CD8-positive, alpha-beta memory T cell (primary cell): ENCODE results near the gene PRDM16. TPM values are rescaled to one million over a fixed set of nuclear protein-coding genes. Genes with fewer than 3 reads are reported as not detected.

ENCODE experiments used
- CTCF ChIA-PET: fragments of 350-600 bp; sonication (Branson Sonifier 250); formaldehyde crosslinking; loops from one replicate; lab custom pipeline; 2021; ENCODE audit warnings: antibody characterized with exemption; lab: Charles Lee
- POLR2A ChIA-PET: fragments of 350-600 bp; sonication (Branson Sonifier 250); formaldehyde crosslinking; loops from one replicate; lab custom pipeline; 2021; ENCODE audit warnings: antibody characterized with exemption; lab: Charles Lee
- DNase-seq, 5 donors: peaks; one replicate each; pipeline versions ENCODE4 v3.0.0 to v3.0.0-alpha.2; 2020 to 2022; ENCODE audit warnings: mixed read lengths in 1 of 5
- H3K27ac ChIP-seq: one replicate; pipeline ENCODE4 v1.7.0; 2013; ENCODE audit warnings: low read depth, mild to moderate bottlenecking, low read length, moderate library complexity
- H3K27me3 ChIP-seq: 2 replicates; pipeline ENCODE4 v1.7.0; 2013; ENCODE audit warnings: low read length, mild to moderate bottlenecking; ENCODE audit not compliant: insufficient read depth, poor library complexity, severe bottlenecking
- H3K36me3 ChIP-seq: 2 replicates; pipeline ENCODE4 v1.7.0; 2013; ENCODE audit warnings: mild to moderate bottlenecking, low read length, moderate library complexity; ENCODE audit not compliant: insufficient read depth
- H3K4me1 ChIP-seq: 2 replicates; pipeline ENCODE4 v1.7.0; 2013; ENCODE audit warnings: mild to moderate bottlenecking, low read length, moderate library complexity; ENCODE audit not compliant: insufficient read depth
- H3K4me3 ChIP-seq: 2 replicates; pipeline ENCODE4 v1.7.0; 2013; ENCODE audit warnings: mild to moderate bottlenecking, low read length
- H3K9me3 ChIP-seq: 2 replicates; pipeline ENCODE4 v1.7.0; 2013; ENCODE audit warnings: mild to moderate bottlenecking, low read length
- H3K27ac Mint-ChIP-seq, 8 donors: one replicate each; pipeline ENCODE4 v1.8.0; 2020 to 2021; ENCODE audit warnings: mixed read lengths in 8 of 8, mild to moderate bottlenecking in 6 of 8, inconsistent platforms in 3 of 8, moderate library complexity in 3 of 8
- H3K27me3 Mint-ChIP-seq, 2 donors: one replicate each; pipeline ENCODE4 v1.8.0; 2020 to 2021; ENCODE audit warnings: mixed read lengths in 2 of 2, mild to moderate bottlenecking in 1 of 2, moderate library complexity in 1 of 2
- H3K36me3 Mint-ChIP-seq, 3 donors: one replicate each; pipeline ENCODE4 v1.8.0; 2020 to 2021; ENCODE audit warnings: mixed read lengths in 3 of 3, inconsistent platforms in 1 of 3, mild to moderate bottlenecking in 1 of 3
- H3K4me1 Mint-ChIP-seq, 3 donors: one replicate each; pipeline ENCODE4 v1.8.0; 2020 to 2021; ENCODE audit warnings: mixed read lengths in 3 of 3, inconsistent platforms in 1 of 3, mild to moderate bottlenecking in 1 of 3
- H3K4me3 Mint-ChIP-seq, 7 donors: one replicate each; pipeline ENCODE4 v1.8.0; 2020 to 2021; ENCODE audit warnings: mixed read lengths in 7 of 7, mild to moderate bottlenecking in 6 of 7, moderate library complexity in 4 of 7, inconsistent platforms in 2 of 7
- H3K9me3 Mint-ChIP-seq, 5 donors: one replicate each; pipeline ENCODE4 v1.8.0; 2020 to 2022; ENCODE audit warnings: mixed read lengths in 5 of 5, mild to moderate bottlenecking in 3 of 5, moderate library complexity in 2 of 5, inconsistent platforms in 1 of 5
- polyA plus RNA-seq: library from polyadenylated mRNA; unstranded; fragments of 300-500 nt; fragmentation: Illumina TruSeq; gene quantifications from one replicate; pipeline ENCODE4 v1.2.3, GENCODE V29; 2021
- total RNA-seq, 2 experiments: library from RNA; stranded (reverse); gene quantifications; one replicate each; pipeline ENCODE4 v1.2.3, GENCODE V29; 2021

PRDM16 gene
- total and polyA plus RNA-seq, 3 experiments from 2014 or later = not detected

DNA sequence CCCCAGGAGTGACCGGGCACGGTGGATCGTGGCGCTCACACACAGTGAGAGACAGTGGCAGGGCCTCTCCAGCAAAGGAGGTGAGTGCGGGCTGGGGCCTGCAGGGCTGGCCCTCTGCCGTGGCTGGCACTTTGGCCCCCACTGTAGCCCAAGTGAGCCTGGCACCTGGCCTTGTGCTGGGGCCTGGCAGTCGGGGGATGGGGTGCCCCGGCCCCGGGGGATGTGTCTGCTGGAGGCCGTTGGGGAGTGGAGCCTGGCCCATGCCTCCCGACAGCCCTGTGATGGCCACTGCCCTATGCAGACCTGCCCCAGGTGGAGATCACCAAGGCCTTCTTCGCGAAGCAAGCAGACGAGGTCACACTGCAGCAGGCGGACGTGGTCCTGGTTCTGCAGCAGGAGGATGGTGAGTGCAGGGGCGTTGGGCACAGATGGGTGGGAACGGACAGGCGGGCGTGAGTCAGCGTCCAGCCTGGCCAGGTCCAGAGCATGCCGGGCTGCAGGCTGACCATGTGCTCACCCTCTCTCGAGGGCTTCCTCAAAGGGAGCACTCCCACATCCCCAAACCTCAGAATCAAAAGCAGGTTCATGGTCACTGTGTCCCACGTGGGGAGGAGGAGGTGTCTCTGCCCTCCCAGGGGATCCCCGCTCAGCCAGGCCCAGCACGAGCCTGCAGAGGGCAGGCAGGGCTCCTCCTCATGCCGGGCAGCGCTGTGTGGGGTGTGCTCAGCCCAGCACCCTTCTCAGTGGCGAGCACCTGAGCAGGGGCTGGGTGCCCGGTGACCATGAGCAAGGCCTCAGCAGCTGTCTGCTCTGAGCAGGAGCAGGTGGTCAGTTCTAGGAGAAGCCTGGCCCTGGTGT, 410.7 kb downstream of the PRDM16 start:
- Mint-ChIP-seq H3K27me3 (no peaks in the 10 kb centered on the region), H3K27ac (no peak overlapping the region), H3K9me3 (no peaks in the 10 kb centered on the region), H3K36me3 (no peaks in the 10 kb centered on the region), H3K4me1 (no peaks in the 10 kb centered on the region), H3K4me3 (no peak overlapping the region)
- POLR2A ChIA-PET = no interaction called here
- no peak overlapping the region for H3K4me3 ChIP-seq
- no peaks in the 10 kb centered on the region for H3K27me3 ChIP-seq
- H3K27ac ChIP-seq = no peak overlapping the region
- H3K4me1 ChIP-seq = no peaks in the 10 kb centered on the region
- H3K36me3 ChIP-seq = no peaks in the 10 kb centered on the region
- H3K9me3 ChIP-seq = no peaks in the 10 kb centered on the region
- CTCF ChIA-PET = interaction anchor here (1.5 kb wide), 1 partner anchor 11 kb away, joined by 3 read pairs; no protein-coding TSS in a partner anchor
- no peak for DNase-seq

DNA sequence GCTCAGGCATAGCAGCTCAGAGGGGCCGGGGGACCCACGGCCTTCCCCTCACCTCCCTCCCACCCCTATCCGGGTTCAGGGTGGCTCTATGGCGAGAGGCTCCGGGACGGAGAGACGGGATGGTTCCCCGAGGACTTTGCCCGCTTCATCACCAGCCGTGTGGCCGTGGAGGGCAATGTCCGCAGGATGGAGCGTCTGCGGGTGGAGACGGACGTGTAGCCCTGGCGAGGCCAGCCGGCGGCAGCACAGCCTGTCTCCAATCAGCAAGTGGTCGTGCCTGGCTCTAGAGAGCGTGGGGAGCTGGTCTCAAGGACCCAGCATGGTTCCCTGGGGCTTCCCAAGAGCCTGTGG, 411.3 kb downstream of the PRDM16 start:
- CTCF ChIA-PET = interaction anchor here (1.5 kb wide), 1 partner anchor 10 kb away, joined by 3 read pairs; no protein-coding TSS in a partner anchor
- Histone ChIP-seq H3K27ac (no peak overlapping the region), H3K4me1 (no peaks in the 10 kb centered on the region), H3K36me3 (no peaks in the 10 kb centered on the region), H3K4me3 (no peak overlapping the region), H3K27me3 (no peaks in the 10 kb centered on the region), H3K9me3 (no peaks in the 10 kb centered on the region)
- POLR2A ChIA-PET = no interaction called here
- H3K36me3 Mint-ChIP-seq = no peaks in the 10 kb centered on the region
- H3K27me3 Mint-ChIP-seq = no peaks in the 10 kb centered on the region
- DNase-seq = no peak
- no peak overlapping the region for H3K4me3 Mint-ChIP-seq
- no peak overlapping the region for H3K27ac Mint-ChIP-seq
- no peaks in the 10 kb centered on the region for H3K4me1 Mint-ChIP-seq
- H3K9me3 Mint-ChIP-seq = no peaks in the 10 kb centered on the region

DNA sequence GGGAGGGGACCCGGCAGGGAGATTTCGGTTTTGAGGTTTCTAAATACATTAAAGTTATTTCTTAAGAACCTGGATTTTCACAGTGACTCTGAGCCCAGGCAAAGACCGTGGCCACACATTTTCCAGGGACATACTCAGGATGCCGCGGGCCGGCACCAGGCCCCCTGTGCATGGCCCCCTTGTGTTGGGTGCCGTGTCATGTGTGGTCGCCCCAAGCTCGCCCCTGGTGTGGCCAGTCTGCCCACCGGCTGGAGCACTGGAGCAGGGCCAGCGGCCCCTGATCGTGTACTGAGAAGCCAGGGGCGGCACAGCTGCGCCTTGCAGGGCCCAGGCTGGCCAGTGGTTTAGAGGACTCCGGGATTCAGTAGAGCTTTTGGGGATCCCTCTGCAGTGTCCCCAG, 412.0 kb downstream of the PRDM16 start:
- no peaks in the 10 kb centered on the region for H3K36me3 ChIP-seq
- Mint-ChIP-seq H3K4me3 (no peak overlapping the region), H3K4me1 (no peaks in the 10 kb centered on the region), H3K27ac (no peak overlapping the region), H3K27me3 (no peaks in the 10 kb centered on the region), H3K36me3 (no peaks in the 10 kb centered on the region), H3K9me3 (no peaks in the 10 kb centered on the region)
- H3K4me3 ChIP-seq = no peak overlapping the region
- CTCF ChIA-PET = interaction anchor here (1.5 to 1.9 kb wide), 2 partner anchors 10 to 28 kb away, joined by 3 to 7 read pairs; no protein-coding TSS in a partner anchor
- H3K4me1 ChIP-seq = no peaks in the 10 kb centered on the region
- H3K27me3 ChIP-seq = no peaks in the 10 kb centered on the region
- no peak overlapping the region for H3K27ac ChIP-seq
- POLR2A ChIA-PET = no interaction called here
- no peak for DNase-seq
- no peaks in the 10 kb centered on the region for H3K9me3 ChIP-seq

DNA sequence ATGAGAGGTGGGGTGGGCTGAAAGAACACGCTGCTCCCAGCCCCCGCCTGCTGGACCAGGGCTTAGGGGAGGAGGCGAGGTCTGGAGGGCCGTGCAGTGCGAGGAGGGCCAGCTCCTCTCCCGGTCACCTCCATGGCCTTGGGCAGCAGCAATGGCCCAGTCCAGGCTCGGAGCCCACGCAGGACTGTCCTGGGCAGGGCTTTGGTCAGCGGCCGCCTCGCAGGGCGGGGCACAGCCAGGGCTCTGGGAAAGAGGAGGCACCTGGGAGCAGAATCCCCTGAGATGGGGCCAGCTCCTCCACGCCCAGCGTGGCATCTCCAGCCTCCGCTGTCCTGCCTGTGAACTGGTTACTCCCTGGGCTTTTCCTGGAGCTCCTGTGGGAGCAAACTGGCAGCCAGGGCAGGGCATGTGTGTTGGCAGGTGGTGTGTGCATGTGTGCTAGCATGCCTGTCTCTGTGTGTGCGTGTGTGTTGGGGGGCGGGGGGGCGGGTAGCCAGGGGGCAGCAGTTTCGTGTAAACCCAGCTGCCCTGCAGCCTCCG, 412.9 kb downstream of the PRDM16 start:
- DNase-seq = no peak
- Histone ChIP-seq H3K36me3 (no peaks in the 10 kb centered on the region), H3K4me3 (no peak overlapping the region), H3K27me3 (no peaks in the 10 kb centered on the region), H3K4me1 (no peaks in the 10 kb centered on the region), H3K27ac (no peak overlapping the region), H3K9me3 (no peaks in the 10 kb centered on the region)
- no peaks in the 10 kb centered on the region for H3K4me1 Mint-ChIP-seq
- H3K27ac Mint-ChIP-seq = no peak overlapping the region
- H3K27me3 Mint-ChIP-seq = no peaks in the 10 kb centered on the region
- ChIA-PET POLR2A (no interaction called here), CTCF (interaction anchor here (1.1 to 1.9 kb wide), 2 partner anchors 9 to 29 kb away, joined by 3 to 7 read pairs; no protein-coding TSS in a partner anchor)
- no peaks in the 10 kb centered on the region for H3K36me3 Mint-ChIP-seq
- no peaks in the 10 kb centered on the region for H3K9me3 Mint-ChIP-seq
- no peak overlapping the region for H3K4me3 Mint-ChIP-seq

DNA sequence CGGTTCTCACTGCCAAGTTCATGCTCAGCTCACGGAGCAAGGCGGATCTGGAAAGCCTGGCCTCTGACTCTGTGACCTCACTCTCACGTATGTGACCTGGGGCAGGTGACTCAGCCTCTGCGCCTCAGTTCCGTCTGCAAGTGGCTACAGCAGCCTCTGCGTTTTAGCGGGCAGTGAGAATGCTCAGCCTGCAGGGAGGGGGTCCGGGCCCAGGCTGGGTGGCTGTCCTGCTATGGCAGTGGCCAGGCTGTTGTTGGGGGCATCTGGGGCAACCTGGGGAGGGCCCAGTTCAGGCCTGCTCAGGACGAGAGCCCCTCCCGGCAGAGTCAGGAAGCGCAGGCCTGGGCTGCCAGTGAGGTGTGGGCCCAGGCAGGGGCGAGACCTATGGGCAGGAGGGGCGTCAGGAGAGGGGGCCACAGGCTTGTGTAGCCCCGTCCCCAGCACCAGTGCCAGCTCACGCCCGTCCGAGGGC, 413.4 kb downstream of the PRDM16 start:
- Mint-ChIP-seq H3K36me3 (no peaks in the 10 kb centered on the region), H3K27me3 (no peaks in the 10 kb centered on the region), H3K27ac (no peak overlapping the region), H3K4me3 (no peak overlapping the region), H3K4me1 (no peaks in the 10 kb centered on the region), H3K9me3 (no peaks in the 10 kb centered on the region)
- Histone ChIP-seq H3K36me3 (no peaks in the 10 kb centered on the region), H3K27ac (no peak overlapping the region), H3K4me1 (no peaks in the 10 kb centered on the region), H3K27me3 (no peaks in the 10 kb centered on the region), H3K4me3 (no peak overlapping the region), H3K9me3 (no peaks in the 10 kb centered on the region)
- DNase-seq = no peak
- POLR2A ChIA-PET = no interaction called here
- CTCF ChIA-PET = interaction anchor here (1.1 to 1.9 kb wide), 2 partner anchors 8 to 29 kb away, joined by 3 to 7 read pairs; no protein-coding TSS in a partner anchor

DNA sequence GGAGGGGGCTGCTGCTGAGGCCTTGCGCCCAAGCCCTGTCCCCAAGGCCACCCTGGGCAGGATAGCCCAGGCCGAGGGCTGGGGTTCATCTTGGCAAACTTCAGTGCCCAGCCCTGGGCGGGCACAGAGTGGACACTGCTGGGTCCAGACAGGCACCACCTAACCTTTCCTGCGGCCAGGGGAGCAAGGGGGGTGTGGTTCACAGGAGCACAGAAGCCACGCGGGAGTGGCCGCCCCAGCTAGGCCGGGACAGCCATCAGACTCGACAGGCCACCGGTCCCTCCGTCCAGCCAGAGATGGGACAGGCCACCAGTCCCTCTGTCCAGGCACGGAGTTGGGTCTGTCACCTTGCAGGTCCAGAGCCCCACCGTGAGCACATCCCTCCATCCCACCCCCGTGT, 414.4 kb downstream of the PRDM16 start:
- no peaks in the 10 kb centered on the region for H3K36me3 ChIP-seq
- no peaks in the 10 kb centered on the region for H3K27me3 Mint-ChIP-seq
- H3K27ac Mint-ChIP-seq = no peak overlapping the region
- H3K27ac ChIP-seq = no peak overlapping the region
- no peaks in the 10 kb centered on the region for H3K4me1 ChIP-seq
- no peak for DNase-seq
- CTCF ChIA-PET = interaction anchor here (3.5 kb wide), 1 partner anchor 30 kb away, joined by 13 read pairs; no protein-coding TSS in a partner anchor
- H3K4me3 Mint-ChIP-seq = no peak overlapping the region
- H3K36me3 Mint-ChIP-seq = no peaks in the 10 kb centered on the region
- no peaks in the 10 kb centered on the region for H3K4me1 Mint-ChIP-seq
- POLR2A ChIA-PET = no interaction called here
- H3K9me3 Mint-ChIP-seq = peaks cover 0 to 6% (median 5%) of the 10 kb centered on the region in 5 donors
- no peak overlapping the region for H3K4me3 ChIP-seq
- H3K27me3 ChIP-seq = no peaks in the 10 kb centered on the region
- no peaks in the 10 kb centered on the region for H3K9me3 ChIP-seq

DNA sequence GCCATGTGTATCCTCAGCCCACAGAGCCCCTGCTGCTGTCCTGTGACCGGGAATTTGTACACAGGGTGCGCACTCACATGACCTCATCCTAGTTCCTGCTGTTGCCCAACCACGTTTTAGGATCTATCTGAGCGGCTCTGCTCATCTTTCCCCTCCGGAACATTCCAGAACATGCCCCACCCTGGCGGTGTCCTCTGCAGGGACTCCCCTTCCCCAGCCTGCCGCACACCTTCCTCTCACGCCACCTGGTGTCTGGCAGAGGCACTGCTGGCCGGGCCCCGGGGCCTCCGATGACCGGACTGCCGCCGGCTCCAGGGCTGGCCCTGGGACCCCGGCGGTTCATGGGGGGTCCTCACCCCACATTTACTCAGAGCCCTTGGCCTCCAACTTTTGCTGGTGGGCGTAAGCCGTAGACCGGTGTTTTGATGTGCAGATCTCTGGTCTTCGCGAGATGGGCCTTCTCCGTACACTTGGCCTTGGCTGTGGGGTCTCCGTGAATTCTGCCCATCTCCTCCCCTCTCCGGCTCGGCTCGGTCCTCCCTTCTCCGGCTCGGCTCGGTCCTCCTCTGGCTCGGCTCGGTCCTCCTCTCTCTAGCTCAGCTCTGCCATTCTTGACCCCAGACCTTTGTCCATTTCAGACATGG, 414.9 kb downstream of the PRDM16 start:
- Mint-ChIP-seq H3K4me1 (no peaks in the 10 kb centered on the region), H3K27me3 (no peaks in the 10 kb centered on the region), H3K4me3 (no peak overlapping the region), H3K9me3 (peaks cover 2 to 9% (median 6%) of the 10 kb centered on the region in 5 donors), H3K27ac (peak overlapping the region in 1 of 8 donors; percentile 58), H3K36me3 (peaks cover 0 to 4% (median 0%) of the 10 kb centered on the region in 3 donors)
- H3K36me3 ChIP-seq = no peaks in the 10 kb centered on the region
- POLR2A ChIA-PET = no interaction called here
- no peaks in the 10 kb centered on the region for H3K27me3 ChIP-seq
- H3K9me3 ChIP-seq = no peaks in the 10 kb centered on the region
- DNase-seq = peak in 1 of 5 donors; percentile 22
- H3K4me1 ChIP-seq = no peaks in the 10 kb centered on the region
- CTCF ChIA-PET = interaction anchor here (1.6 to 3.5 kb wide), 2 partner anchors 18 to 31 kb away, joined by 4 to 13 read pairs; no protein-coding TSS in a partner anchor
- H3K27ac ChIP-seq = no peak overlapping the region
- no peak overlapping the region for H3K4me3 ChIP-seq
